Common myeloid progenitor, CD34-positive (primary cell): ENCODE measurements around the gene TFAP2A.
A peak's percentile ranks its signal among the peaks of the same experiment; 100 is the strongest.

ENCODE experiments used
- CTCF ChIA-PET: fragments of 350-600 bp; sonication (Branson Sonifier 250); formaldehyde crosslinking; loops from one replicate; lab custom pipeline; 2021; ENCODE audit warnings: antibody characterized with exemption; lab: Charles Lee
- POLR2A ChIA-PET: fragments of 350-600 bp; sonication (Branson Sonifier 250); formaldehyde crosslinking; loops from one replicate; lab custom pipeline; 2021; ENCODE audit warnings: antibody characterized with exemption; lab: Charles Lee
- DNase-seq, 3 donors: peaks; one replicate each; pipeline versions ENCODE4 v3.0.0 to v3.0.0-alpha.2; 2013
- H3K27ac ChIP-seq, 2 experiments: 1 replicate in 1 of 2; 2 replicates in 1 of 2; pipeline ENCODE4 v1.7.0; 2013; ENCODE audit warnings: inconsistent platforms in 2 of 2, low read length in 2 of 2, mild to moderate bottlenecking in 2 of 2, low read depth in 1 of 2, moderate library complexity in 1 of 2; ENCODE audit not compliant: severe bottlenecking in 2 of 2, insufficient read depth in 1 of 2, poor library complexity in 1 of 2
- H3K27me3 ChIP-seq, 5 experiments: replicated peaks in 2 of 5; 1 replicate in 3 of 5; 2 replicates in 2 of 5; pipeline versions ENCODE4 v1.6.1 to v1.7.0; 2013; ENCODE audit warnings: low read length in 4 of 5, mild to moderate bottlenecking in 2 of 5, moderate library complexity in 2 of 5, inconsistent platforms in 1 of 5; ENCODE audit not compliant: insufficient read depth in 5 of 5, control insufficient read depth in 4 of 5
- H3K36me3 ChIP-seq, 4 experiments: 1 replicate in 2 of 4; 2 replicates in 2 of 4; pipeline versions ENCODE4 v1.6.1 to v1.7.0; 2013; ENCODE audit warnings: low read length in 3 of 4, control low read depth in 1 of 4, mild to moderate bottlenecking in 1 of 4; ENCODE audit not compliant: control insufficient read depth in 4 of 4, insufficient read depth in 4 of 4
- H3K4me1 ChIP-seq, 4 experiments: 1 replicate in 3 of 4; 2 replicates in 1 of 4; pipeline versions ENCODE4 v1.6.1 to v1.7.1; 2013; ENCODE audit warnings: low read length in 3 of 4, mild to moderate bottlenecking in 3 of 4, control low read depth in 1 of 4, inconsistent platforms in 1 of 4, moderate library complexity in 1 of 4; ENCODE audit not compliant: control insufficient read depth in 4 of 4, insufficient read depth in 4 of 4; ENCODE audit errors: control extremely low read depth in 1 of 4
- H3K4me3 ChIP-seq, 7 experiments: 1 replicate in 4 of 7; 2 replicates in 3 of 7; pipeline versions ENCODE4 v1.5.1 to v1.7.0; 2013; ENCODE audit warnings: mild to moderate bottlenecking in 7 of 7, low read length in 6 of 7, moderate library complexity in 6 of 7, inconsistent platforms in 2 of 7, low read depth in 2 of 7, control low read depth in 1 of 7; ENCODE audit not compliant: insufficient read depth in 4 of 7, control insufficient read depth in 1 of 7; ENCODE audit errors: extremely low read depth in 1 of 7
- H3K9me3 ChIP-seq, 5 experiments: 1 replicate in 4 of 5; 2 replicates in 1 of 5; pipeline versions ENCODE4 v1.6.1 to v1.7.1; 2013; ENCODE audit warnings: low read length in 4 of 5, mild to moderate bottlenecking in 2 of 5, inconsistent platforms in 1 of 5, low read depth in 1 of 5, moderate library complexity in 1 of 5; ENCODE audit not compliant: control insufficient read depth in 4 of 5, insufficient read depth in 2 of 5; ENCODE audit errors: control extremely low read depth in 1 of 5
- WGBS: methylation state at CpG from one replicate; pipeline ENCODE4 v1.1.5; 2013; ENCODE audit not compliant: insufficient coverage; 5-methylcytosine and 5-hydroxymethylcytosine counted together

The TFAP2A gene

GRCh38 chr6:10421158-10421920 is 6.5 kb upstream of the TFAP2A start:
- no peaks in the 10 kb centered on the region for H3K36me3 ChIP-seq
- peaks cover 22 to 100% (median 78%) of the 10 kb centered on the region in 5 experiments for H3K27me3 ChIP-seq
- 10% methylated on average over 33 of the region's 47 CpGs for WGBS
- no peak overlapping the region for H3K27ac ChIP-seq
- POLR2A ChIA-PET = no interaction called here
- peaks cover 0 to 34% (median 18%) of the 10 kb centered on the region in 4 experiments for H3K4me1 ChIP-seq
- CTCF ChIA-PET = interaction anchor here (0.8 to 1.6 kb wide), 6 partner anchors 8 to 49 kb away, joined by 3 to 4 read pairs (median 3); no protein-coding TSS in a partner anchor
- peaks cover 0 to 6% (median 0%) of the 10 kb centered on the region in 5 experiments for H3K9me3 ChIP-seq
- H3K4me3 ChIP-seq = no peak overlapping the region
- peak in 1 of 3 donors; percentile 48 for DNase-seq

DNA sequence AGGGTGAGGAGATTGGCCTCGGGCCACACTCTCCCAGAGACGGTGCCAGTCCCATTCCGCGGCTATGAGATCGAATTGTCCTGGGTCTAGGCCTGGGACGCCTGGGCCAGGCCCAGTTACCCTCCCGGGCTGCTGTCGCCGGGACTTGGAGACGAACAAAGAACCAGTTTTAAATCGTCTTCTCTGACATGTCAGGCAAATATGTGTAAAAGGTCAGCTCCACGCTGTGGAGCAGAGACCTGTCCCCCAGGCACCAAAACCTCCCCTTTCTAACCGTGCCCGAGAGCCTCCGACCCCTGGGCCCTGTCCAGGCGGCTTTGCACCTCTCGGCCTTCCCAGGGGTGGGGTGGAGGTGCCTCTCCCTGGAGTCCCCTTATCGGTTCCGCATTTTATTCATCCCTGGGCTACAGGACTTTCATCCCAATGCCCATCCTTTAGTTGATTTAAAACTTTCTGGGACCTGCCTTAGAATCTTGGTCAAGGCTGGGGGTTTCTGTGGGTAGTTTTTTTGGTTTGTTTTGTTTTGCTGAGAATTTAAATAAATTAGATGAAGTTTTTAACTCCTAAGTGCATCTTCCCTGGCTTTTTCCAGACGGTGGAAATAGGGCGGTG is 5.8 kb upstream of the TFAP2A start:
- Histone ChIP-seq H3K4me1 (peaks cover 0 to 27% (median 13%) of the 10 kb centered on the region in 4 experiments), H3K9me3 (peaks cover 0 to 10% (median 0%) of the 10 kb centered on the region in 5 experiments), H3K27me3 (peaks cover 20 to 100% (median 80%) of the 10 kb centered on the region in 5 experiments), H3K4me3 (no peak overlapping the region), H3K27ac (no peak overlapping the region), H3K36me3 (no peaks in the 10 kb centered on the region)
- CTCF ChIA-PET = interaction anchor here (1.0 to 1.6 kb wide), 4 partner anchors 9 to 49 kb away, joined by 3 to 4 read pairs (median 4); no protein-coding TSS in a partner anchor
- 6% methylated on average over 21 of the region's 21 CpGs for WGBS
- no peak for DNase-seq
- POLR2A ChIA-PET = interaction anchor here (0.6 kb wide), 1 partner anchor 1701 kb away, joined by 3 read pairs; no protein-coding TSS in a partner anchor

- Histone ChIP-seq H3K27ac (no peak overlapping the region), H3K4me3 (no peak overlapping the region), H3K9me3 (peaks cover 0 to 7% (median 0%) of the 10 kb centered on the region in 5 experiments), H3K4me1 (peaks cover 0 to 29% (median 13%) of the 10 kb centered on the region in 4 experiments), H3K27me3 (peaks cover 12 to 100% (median 78%) of the 10 kb centered on the region in 5 experiments), H3K36me3 (no peaks in the 10 kb centered on the region)
- DNase-seq = no peak
- 2% methylated on average over 24 of the region's 31 CpGs for WGBS
- POLR2A ChIA-PET = interaction anchor here (0.6 kb wide), 1 partner anchor 1702 kb away, joined by 3 read pairs; no protein-coding TSS in a partner anchor
- CTCF ChIA-PET = interaction anchor here (1.0 to 2.5 kb wide), 2 partner anchors 10 to 36 kb away, joined by 3 to 7 read pairs; no protein-coding TSS in a partner anchor
These were observed 5.1 kb upstream of the TFAP2A start for GRCh38 chr6:10419749-10420545.

- Histone ChIP-seq H3K27ac (no peak overlapping the region), H3K4me1 (peaks cover 0 to 35% (median 14%) of the 10 kb centered on the region in 4 experiments), H3K9me3 (peaks cover 0 to 5% (median 0%) of the 10 kb centered on the region in 5 experiments), H3K36me3 (no peaks in the 10 kb centered on the region), H3K27me3 (peaks cover 11 to 100% (median 72%) of the 10 kb centered on the region in 5 experiments), H3K4me3 (peak overlapping the region in 1 of 7 experiments; percentile 26)
- 3% methylated on average over 46 of the region's 56 CpGs for WGBS
- peak in 2 of 3 donors; percentile 52 to 54 for DNase-seq
- ChIA-PET CTCF (interaction anchor here (1.2 to 2.5 kb wide), 2 partner anchors 9 to 35 kb away, joined by 4 to 7 read pairs; no protein-coding TSS in a partner anchor), POLR2A (interaction anchor here (0.9 kb wide), 1 partner anchor 11 kb away, joined by 3 read pairs; no protein-coding TSS in a partner anchor)
These were observed 4.2 kb upstream of the TFAP2A start for GRCh38 chr6:10418862-10419748.

DNA sequence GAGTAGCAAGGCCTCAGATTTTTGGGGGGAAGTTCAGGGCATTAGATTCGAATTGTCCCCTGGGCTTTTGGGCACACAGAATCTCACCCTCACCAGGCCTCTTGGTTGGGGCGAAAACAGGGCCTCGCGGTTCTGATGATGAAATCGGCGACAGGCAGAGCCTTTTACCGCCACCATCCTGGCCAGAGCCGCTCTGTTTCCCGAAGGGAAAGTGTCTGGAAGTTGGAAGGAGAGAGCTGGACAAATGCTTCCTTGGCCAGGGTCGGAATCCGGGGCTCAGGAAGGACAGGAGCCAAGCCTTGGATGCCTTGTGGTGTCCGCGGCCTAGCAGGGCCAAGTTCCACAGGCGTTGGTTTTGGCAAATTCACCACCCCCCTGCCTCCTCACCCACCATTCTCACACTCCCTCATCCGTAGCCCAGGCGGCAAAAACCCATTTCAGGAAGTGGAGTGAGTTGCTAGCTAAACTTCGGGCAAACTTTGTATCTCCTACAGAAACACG is 3.5 kb upstream of the TFAP2A start:
- no peak overlapping the region for H3K27ac ChIP-seq
- DNase-seq = no peak
- WGBS = 14% methylated on average over 11 of the region's 18 CpGs
- CTCF ChIA-PET = interaction anchor here (1.2 to 2.5 kb wide), 2 partner anchors 9 to 35 kb away, joined by 4 to 7 read pairs; no protein-coding TSS in a partner anchor
- H3K4me3 ChIP-seq = no peak overlapping the region
- peaks cover 0 to 5% (median 0%) of the 10 kb centered on the region in 5 experiments for H3K9me3 ChIP-seq
- no peaks in the 10 kb centered on the region for H3K36me3 ChIP-seq
- POLR2A ChIA-PET = interaction anchor here (0.9 kb wide), 1 partner anchor 10 kb away, joined by 3 read pairs; no protein-coding TSS in a partner anchor
- peaks cover 0 to 36% (median 14%) of the 10 kb centered on the region in 4 experiments for H3K4me1 ChIP-seq
- H3K27me3 ChIP-seq = peaks cover 11 to 100% (median 72%) of the 10 kb centered on the region in 5 experiments
